ENCODE data around the gene MRPL55. TPM values are rescaled to one million over a fixed set of nuclear protein-coding genes. Genes with fewer than 3 reads are reported as not detected.

The MRPL55 gene
- total RNA-seq, 3 donors from 2014 or later (not counting 1 experiment from before 2014, with no cell fraction given): 50.0 to 70.6 (median 64.1) TPM

- no peak for DNase-seq
- H3K27ac ChIP-seq (ENCODE audit: low read length): peak overlapping the region; percentile 78
- H3K36me3 ChIP-seq (ENCODE audit: control insufficient read depth, insufficient read depth, low read length): peaks cover 44% of the 10 kb centered on the region
- no peaks in the 10 kb centered on the region for H3K9me3 ChIP-seq (ENCODE audit: control insufficient read depth, insufficient read depth, low read length)
- Mint-ChIP-seq H3K4me3 (peak overlapping the region; percentile 59), H3K4me1 (peaks cover 38 to 42% of the 10 kb centered on the region in 2 donors), H3K27me3 (ENCODE audit: low read depth in 2 of 2) (no peaks in the 10 kb centered on the region), H3K36me3 (no peaks in the 10 kb centered on the region), H3K27ac (peak overlapping the region; percentile 68 to 96), H3K9me3 (no peaks in the 10 kb centered on the region)
- peaks cover 43% of the 10 kb centered on the region for H3K4me1 ChIP-seq (ENCODE audit: control insufficient read depth, insufficient read depth, low read length)
- WGBS (ENCODE audit: insufficient coverage): 42% methylated on average over 15 of the region's 15 CpGs
- TF ChIP-seq CTCF (IDR thresholded peaks at IDR 0.05): no peak
- intact Hi-C loops (cut with micrococcal nuclease): no loop called here
- H3K4me3 ChIP-seq (ENCODE audit: low read length): peak overlapping the region; percentile 96
- H3K27me3 ChIP-seq (ENCODE audit: control insufficient read depth, insufficient read depth, low read length): no peaks in the 10 kb centered on the region
- ATAC-seq: no peak
Measured at GRCh38 chr1:228101614-228101993, 7.5 kb downstream of the MRPL55 start.

GRCh38 chr1:228100822-228101613 lies 8.1 kb downstream of the MRPL55 start:
- TF ChIP-seq CTCF (IDR thresholded peaks at IDR 0.05): no peak
- Mint-ChIP-seq H3K27me3 (ENCODE audit: low read depth in 2 of 2) (no peaks in the 10 kb centered on the region), H3K4me3 (peak overlapping the region; percentile 59), H3K9me3 (no peaks in the 10 kb centered on the region), H3K4me1 (peaks cover 39 to 42% of the 10 kb centered on the region in 2 donors), H3K36me3 (no peaks in the 10 kb centered on the region), H3K27ac (peak overlapping the region; percentile 68 to 96)
- Histone ChIP-seq H3K27ac (ENCODE audit: low read length) (peak overlapping the region; percentile 78), H3K36me3 (ENCODE audit: control insufficient read depth, insufficient read depth, low read length) (peaks cover 38% of the 10 kb centered on the region), H3K4me3 (ENCODE audit: low read length) (no peak overlapping the region), H3K9me3 (ENCODE audit: control insufficient read depth, insufficient read depth, low read length) (no peaks in the 10 kb centered on the region), H3K4me1 (ENCODE audit: control insufficient read depth, insufficient read depth, low read length) (peaks cover 49% of the 10 kb centered on the region), H3K27me3 (ENCODE audit: control insufficient read depth, insufficient read depth, low read length) (no peaks in the 10 kb centered on the region)
- 90% methylated on average over 11 of the region's 12 CpGs for WGBS (ENCODE audit: insufficient coverage)
- DNase-seq: peak in 1 of 2 donors; percentile 15
- intact Hi-C loops (cut with micrococcal nuclease): no loop called here
- no peak for ATAC-seq

- Mint-ChIP-seq H3K9me3 (peaks cover 3 to 8% of the 10 kb centered on the region in 2 donors), H3K27ac (peak overlapping the region; percentile 68 to 79), H3K4me1 (peaks cover 53 to 55% of the 10 kb centered on the region in 2 donors), H3K27me3 (ENCODE audit: low read depth in 2 of 2) (no peaks in the 10 kb centered on the region), H3K4me3 (peak overlapping the region; percentile 37), H3K36me3 (peaks cover 7% of the 10 kb centered on the region)
- no peak overlapping the region for H3K4me3 ChIP-seq (ENCODE audit: low read length)
- no peak for ATAC-seq
- H3K4me1 ChIP-seq (ENCODE audit: control insufficient read depth, insufficient read depth, low read length): peaks cover 53% of the 10 kb centered on the region
- H3K9me3 ChIP-seq (ENCODE audit: control insufficient read depth, insufficient read depth, low read length): peaks cover 9% of the 10 kb centered on the region
- intact Hi-C loops (cut with micrococcal nuclease): no loop called here
- no peak for TF ChIP-seq CTCF (IDR thresholded peaks at IDR 0.05)
- H3K36me3 ChIP-seq (ENCODE audit: control insufficient read depth, insufficient read depth, low read length): peaks cover 36% of the 10 kb centered on the region
- 86% methylated on average over 4 of the region's 4 CpGs for WGBS (ENCODE audit: insufficient coverage)
- H3K27ac ChIP-seq (ENCODE audit: low read length): no peak overlapping the region
- DNase-seq: peak in 1 of 2 donors; percentile 6
- H3K27me3 ChIP-seq (ENCODE audit: control insufficient read depth, insufficient read depth, low read length): no peaks in the 10 kb centered on the region
Measured at GRCh38 chr1:228099331-228099732, 9.8 kb downstream of the MRPL55 start.

All from natural killer cell (primary cell).